ENCODE measurements around the gene NRG3. TPM values are rescaled to one million over a fixed set of nuclear protein-coding genes. Genes with fewer than 3 reads are reported as not detected.

Gene NRG3
- total RNA-seq, 1 donor from 2014 or later: not detected

DNA sequence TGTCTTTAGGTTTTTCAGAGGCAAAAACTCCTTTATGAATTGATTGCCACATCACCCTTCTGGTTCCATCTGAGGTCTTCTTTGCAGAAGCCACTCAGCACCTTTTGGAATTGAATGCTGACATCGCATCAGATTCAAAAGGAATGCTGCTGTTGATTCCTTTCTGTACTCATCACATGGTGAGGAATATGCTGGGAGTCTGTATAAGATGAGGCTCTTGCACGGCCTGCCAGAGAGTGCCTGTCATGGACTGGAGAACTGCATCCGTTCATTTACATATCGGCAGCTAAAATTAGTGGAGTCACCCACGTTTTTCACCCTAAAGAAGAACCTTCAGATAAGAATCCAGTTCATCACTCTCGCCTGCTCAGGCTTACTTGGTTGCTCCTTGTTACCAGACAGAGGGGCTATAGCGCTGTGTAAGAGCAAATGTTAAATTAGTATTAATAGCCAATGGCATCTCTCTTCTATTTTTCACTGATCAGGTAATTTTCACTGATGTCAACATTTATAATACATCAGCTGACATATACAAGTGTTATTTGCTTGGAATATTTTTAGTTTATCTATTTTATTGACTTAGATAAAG is 14.3 kb downstream of the NRG3 start:
- DNase-seq (ENCODE audit: low spot score): no peak
- no peak for TF ChIP-seq CTCF (IDR thresholded peaks at IDR 0.05)

GRCh38 chr10:81894616-81895015 is 19.6 kb downstream of the NRG3 start:
- DNase-seq (ENCODE audit: low spot score): no peak
- Mint-ChIP-seq H3K36me3 (ENCODE audit: low read depth) (no peaks in the 10 kb centered on the region), H3K9me3 (ENCODE audit: low read depth) (no peaks in the 10 kb centered on the region), H3K4me1 (ENCODE audit: low read depth) (no peaks in the 10 kb centered on the region), H3K27ac (ENCODE audit: unreplicated experiment) (no peak overlapping the region), H3K27me3 (ENCODE audit: low read depth) (peaks cover 6% of the 10 kb centered on the region), H3K4me3 (ENCODE audit: unreplicated experiment) (no peak overlapping the region)
- TF ChIP-seq CTCF (IDR thresholded peaks at IDR 0.05): no peak

More for the DNA sequence above, 14.3 kb downstream of the NRG3 start:
- H3K36me3 Mint-ChIP-seq (ENCODE audit: low read depth): no peaks in the 10 kb centered on the region
- no peak overlapping the region for H3K4me3 Mint-ChIP-seq (ENCODE audit: unreplicated experiment)
- H3K4me1 Mint-ChIP-seq (ENCODE audit: low read depth): no peaks in the 10 kb centered on the region
- H3K27ac Mint-ChIP-seq (ENCODE audit: unreplicated experiment): no peak overlapping the region
- no peaks in the 10 kb centered on the region for H3K9me3 Mint-ChIP-seq (ENCODE audit: low read depth)
- peaks cover 2% of the 10 kb centered on the region for H3K27me3 Mint-ChIP-seq (ENCODE audit: low read depth)

DNA sequence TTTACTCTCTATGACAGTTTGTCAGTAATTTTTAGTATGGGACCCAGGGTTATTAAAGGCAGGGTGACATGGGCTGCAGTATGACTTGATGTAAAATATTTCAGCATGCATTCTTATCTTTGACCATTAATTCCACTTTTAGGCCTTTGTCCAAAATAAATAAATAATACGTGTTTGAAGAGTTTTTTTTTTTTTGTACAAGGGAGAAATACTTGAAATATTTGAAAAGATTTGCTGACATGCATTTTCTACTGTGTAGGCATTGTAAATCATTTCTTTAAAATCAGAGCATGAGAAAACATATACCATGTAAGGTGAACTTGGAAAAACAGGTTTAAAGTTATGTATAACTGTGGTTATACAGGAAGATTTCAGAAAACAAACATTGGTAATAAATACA is 23.5 kb downstream of the NRG3 start:
- no peak overlapping the region for H3K27ac Mint-ChIP-seq (ENCODE audit: unreplicated experiment)
- no peak for TF ChIP-seq CTCF (IDR thresholded peaks at IDR 0.05)
- H3K4me1 Mint-ChIP-seq (ENCODE audit: low read depth): no peaks in the 10 kb centered on the region
- H3K27me3 Mint-ChIP-seq (ENCODE audit: low read depth): peaks cover 6% of the 10 kb centered on the region
- no peaks in the 10 kb centered on the region for H3K36me3 Mint-ChIP-seq (ENCODE audit: low read depth)
- H3K9me3 Mint-ChIP-seq (ENCODE audit: low read depth): no peaks in the 10 kb centered on the region
- DNase-seq (ENCODE audit: low spot score): no peak
- H3K4me3 Mint-ChIP-seq (ENCODE audit: unreplicated experiment): no peak overlapping the region

- H3K4me3 Mint-ChIP-seq (ENCODE audit: unreplicated experiment): no peak overlapping the region
- no peaks in the 10 kb centered on the region for H3K9me3 Mint-ChIP-seq (ENCODE audit: low read depth)
- H3K4me1 Mint-ChIP-seq (ENCODE audit: low read depth): no peaks in the 10 kb centered on the region
- no peak for TF ChIP-seq CTCF (IDR thresholded peaks at IDR 0.05)
- peaks cover 4% of the 10 kb centered on the region for H3K27me3 Mint-ChIP-seq (ENCODE audit: low read depth)
- no peak for DNase-seq (ENCODE audit: low spot score)
- H3K27ac Mint-ChIP-seq (ENCODE audit: unreplicated experiment): no peak overlapping the region
- H3K36me3 Mint-ChIP-seq (ENCODE audit: low read depth): no peaks in the 10 kb centered on the region
Observed at GRCh38 chr10:81900989-81901388, 26.0 kb downstream of the NRG3 start.

- Mint-ChIP-seq H3K4me3 (ENCODE audit: unreplicated experiment) (no peak overlapping the region), H3K4me1 (ENCODE audit: low read depth) (no peaks in the 10 kb centered on the region), H3K27me3 (ENCODE audit: low read depth) (no peaks in the 10 kb centered on the region), H3K9me3 (ENCODE audit: low read depth) (no peaks in the 10 kb centered on the region), H3K27ac (ENCODE audit: unreplicated experiment) (no peak overlapping the region), H3K36me3 (ENCODE audit: low read depth) (no peaks in the 10 kb centered on the region)
- TF ChIP-seq CTCF (IDR thresholded peaks at IDR 0.05): no peak
- no peak for DNase-seq (ENCODE audit: low spot score)
Observed at GRCh38 chr10:81903472-81903871, 28.5 kb downstream of the NRG3 start.
